SK-N-MC (cell line): ENCODE measurements around the gene TTC17.

Experiments
- EZH2 ChIP-seq: fragments of 200-600 bp; sonication (generic); IDR thresholded peaks from one replicate; pipeline ENCODE4 v1.6.1; 2017; ENCODE audit warnings: antibody characterized with exemption
- POLR2AphosphoS5 ChIP-seq: IDR thresholded peaks from 2 replicates; pipeline ENCODE4 v1.6.1; 2012; ENCODE audit warnings: mild to moderate bottlenecking, low read depth, low read length, borderline replicate concordance

DNA sequence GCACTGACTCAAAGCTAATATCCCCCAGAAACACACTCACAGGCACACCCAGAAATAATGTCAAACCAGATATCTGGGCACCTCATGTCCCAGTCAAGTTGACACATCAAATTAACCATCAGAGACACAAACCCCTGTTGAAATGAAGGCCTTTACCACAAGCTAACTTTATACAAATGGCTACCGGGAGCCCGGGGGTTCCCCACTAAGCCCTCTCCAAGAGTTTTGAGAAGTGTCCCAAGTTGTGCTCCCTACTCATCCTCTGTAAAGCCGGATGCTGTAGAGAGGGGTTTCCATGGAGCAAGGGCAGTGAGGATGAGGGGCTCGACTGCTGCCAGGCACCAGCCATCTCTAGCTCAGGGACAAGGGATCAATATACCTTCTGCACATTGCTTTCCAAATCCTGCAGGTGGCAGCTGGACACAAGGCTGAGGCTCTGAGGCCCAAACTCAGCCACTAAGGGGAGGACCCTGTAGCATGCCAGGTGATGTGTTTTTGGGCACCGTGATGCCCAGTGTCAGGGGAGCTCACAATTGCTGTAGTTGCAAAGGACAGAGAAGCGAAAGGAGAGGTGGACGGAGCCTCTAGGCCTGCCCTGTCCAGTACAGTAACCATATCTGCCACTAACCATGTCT lies 145.7 kb downstream of the TTC17 start:
- no peak for TF ChIP-seq EZH2
- no peak for TF ChIP-seq POLR2AphosphoS5
